HEK293 (cell line): ENCODE results near the gene FGD4.

ENCODE experiments used
- CTCF ChIA-PET: fragments of 350-600 bp; formaldehyde crosslinking; extraction: SDS; loops from one replicate; lab custom pipeline; 2021; ENCODE audit warnings: antibody characterized with exemption; lab: Yijun Ruan, JAX
- POLR2A ChIA-PET: fragments of 300-600 bp; formaldehyde crosslinking; extraction: SDS; loops from one replicate; lab custom pipeline; 2020; ENCODE audit warnings: antibody characterized with exemption, inconsistent platforms; lab: Yijun Ruan, JAX
- H3K27ac ChIP-seq: fragments of 200-500 bp; sonication (Bioruptor generic); 2 replicates; pipeline ENCODE4 v1.5.1; 2014; ENCODE audit warnings: low read depth, low read length, control low read depth, inconsistent platforms; ENCODE audit errors: extremely low read depth
- H3K36me3 ChIP-seq, 2 experiments: fragments of 200-500 bp in 1 of 2; sonication (Bioruptor generic) in 1 of 2; 1 replicate in 1 of 2; 2 replicates in 1 of 2; pipeline ENCODE4 v1.5.1; 2014 to 2017; ENCODE audit warnings: inconsistent platforms in 2 of 2, low read length in 2 of 2; ENCODE audit not compliant: control insufficient read depth in 2 of 2, insufficient read depth in 1 of 2
- H3K4me1 ChIP-seq: fragments of 200-500 bp; sonication (Bioruptor generic); 2 replicates; pipeline ENCODE4 v1.5.1; 2014; ENCODE audit warnings: mild to moderate bottlenecking, low read length, inconsistent platforms; ENCODE audit not compliant: control insufficient read depth, insufficient read depth
- H3K4me3 ChIP-seq: 2 replicates; pipeline ENCODE4 v1.5.1; 2011; ENCODE audit warnings: low read depth, mild to moderate bottlenecking, control low read depth, low read length, moderate library complexity
- H3K9me3 ChIP-seq: fragments of 200-500 bp; sonication (Bioruptor generic); 2 replicates; pipeline ENCODE4 v1.5.1; 2014; ENCODE audit warnings: low read depth, low read length, inconsistent platforms; ENCODE audit not compliant: control insufficient read depth, insufficient read depth
- HOXA7 ChIP-seq: sonication (generic); formaldehyde crosslinking; IDR thresholded peaks from 2 replicates; pipeline ENCODE4 v1.8.1; 2022; ENCODE audit warnings: missing genetic modification reagents, borderline replicate concordance
- KLF7 ChIP-seq: fragments of 450-650 bp; formaldehyde crosslinking; IDR thresholded peaks from 2 replicates; pipeline ENCODE4 v1.5.1; 2016; ENCODE audit warnings: missing biosample characterization, missing genetic modification characterization, borderline replicate concordance
- MEIS1 ChIP-seq: sonication (generic); formaldehyde crosslinking; IDR thresholded peaks from 2 replicates; pipeline ENCODE4 v1.8.1; 2022; ENCODE audit warnings: missing genetic modification reagents, mild to moderate bottlenecking, borderline replicate concordance
- MYNN ChIP-seq: fragments of 450-650 bp; formaldehyde crosslinking; IDR thresholded peaks from 2 replicates; pipeline ENCODE4 v1.5.1; 2016; ENCODE audit warnings: missing biosample characterization, missing genetic modification characterization, borderline replicate concordance
- PBX3 ChIP-seq: sonication (generic); formaldehyde crosslinking; IDR thresholded peaks from 2 replicates; pipeline ENCODE4 v1.8.1; 2022; ENCODE audit warnings: mild to moderate bottlenecking, moderate library complexity, missing genetic modification reagents
- TRIM28 ChIP-seq: IDR thresholded peaks from 2 replicates; pipeline ENCODE4 v1.6.1; 2011; ENCODE audit warnings: low read length, control low read depth, borderline replicate concordance
- TSHZ1 ChIP-seq: fragments of 450-650 bp; formaldehyde crosslinking; IDR thresholded peaks from 2 replicates; pipeline ENCODE4 v1.5.1; 2016; ENCODE audit warnings: missing biosample characterization, missing genetic modification characterization, borderline replicate concordance
- YY1 ChIP-seq: fragments of 450-650 bp; formaldehyde crosslinking; IDR thresholded peaks from 2 replicates; pipeline ENCODE4 v1.5.1; 2018; ENCODE audit warnings: missing biosample characterization, missing genetic modification characterization
- ZBTB21 ChIP-seq: fragments of 450-650 bp; formaldehyde crosslinking; IDR thresholded peaks from 2 replicates; pipeline ENCODE4 v1.5.1; 2017; ENCODE audit warnings: missing biosample characterization, missing genetic modification characterization
- ZBTB6 ChIP-seq: fragments of 450-650 bp; formaldehyde crosslinking; IDR thresholded peaks from 2 replicates; pipeline ENCODE4 v1.5.1; 2017; ENCODE audit warnings: missing biosample characterization, missing genetic modification characterization
- ZNF10 ChIP-seq: fragments of 450-650 bp; formaldehyde crosslinking; IDR thresholded peaks from 2 replicates; pipeline ENCODE4 v1.5.1; 2017; ENCODE audit warnings: missing biosample characterization, missing genetic modification characterization
- ZNF133 ChIP-seq: fragments of 450-650 bp; formaldehyde crosslinking; IDR thresholded peaks from 2 replicates; pipeline ENCODE4 v1.5.1; 2016; ENCODE audit warnings: missing biosample characterization, missing genetic modification characterization
- ZNF140 ChIP-seq: fragments of 450-650 bp; formaldehyde crosslinking; IDR thresholded peaks from 2 replicates; pipeline ENCODE4 v1.5.1; 2016; ENCODE audit warnings: missing biosample characterization, missing genetic modification characterization
- ZNF148 ChIP-seq: fragments of 450-650 bp; formaldehyde crosslinking; IDR thresholded peaks from 2 replicates; pipeline ENCODE4 v1.5.0; 2017; ENCODE audit warnings: missing biosample characterization, missing genetic modification characterization, borderline replicate concordance
- ZNF214 ChIP-seq: fragments of 450-650 bp; formaldehyde crosslinking; IDR thresholded peaks from 2 replicates; pipeline ENCODE4 v1.5.1; 2017; ENCODE audit warnings: missing biosample characterization, mild to moderate bottlenecking, missing genetic modification characterization, borderline replicate concordance
- ZNF239 ChIP-seq: fragments of 450-650 bp; formaldehyde crosslinking; IDR thresholded peaks from 2 replicates; pipeline ENCODE4 v1.5.1; 2016; ENCODE audit warnings: missing biosample characterization, missing genetic modification characterization
- ZNF248 ChIP-seq: fragments of 450-650 bp; formaldehyde crosslinking; IDR thresholded peaks from 2 replicates; pipeline ENCODE4 v1.5.1; 2017; ENCODE audit warnings: missing biosample characterization, missing genetic modification characterization
- ZNF335 ChIP-seq: fragments of 450-650 bp; formaldehyde crosslinking; conservative IDR thresholded peaks from 2 replicates; pipeline ENCODE4 v1.5.1; 2016; ENCODE audit warnings: missing biosample characterization, missing genetic modification characterization
- ZNF416 ChIP-seq: fragments of 450-650 bp; formaldehyde crosslinking; IDR thresholded peaks from 2 replicates; pipeline ENCODE4 v1.5.1; 2016; ENCODE audit warnings: missing biosample characterization, missing genetic modification characterization
- ZNF423 ChIP-seq: fragments of 450-650 bp; formaldehyde crosslinking; IDR thresholded peaks from 2 replicates; pipeline ENCODE4 v1.5.1; 2016; ENCODE audit warnings: missing biosample characterization, missing genetic modification characterization
- ZNF549 ChIP-seq: fragments of 450-650 bp; IDR thresholded peaks from 2 replicates; pipeline ENCODE4 v1.5.1; 2018; ENCODE audit warnings: missing biosample characterization, missing genetic modification characterization, mild to moderate bottlenecking, inconsistent platforms, moderate library complexity
- ZNF558 ChIP-seq: fragments of 450-650 bp; formaldehyde crosslinking; IDR thresholded peaks from 2 replicates; pipeline ENCODE4 v1.5.1; 2016; ENCODE audit warnings: missing biosample characterization, missing genetic modification characterization
- ZNF571 ChIP-seq: fragments of 450-650 bp; formaldehyde crosslinking; IDR thresholded peaks from 2 replicates; pipeline ENCODE4 v1.5.0; 2017; ENCODE audit warnings: missing biosample characterization, missing genetic modification characterization
- ZNF610 ChIP-seq: fragments of 450-650 bp; formaldehyde crosslinking; IDR thresholded peaks from 2 replicates; pipeline ENCODE4 v1.5.1; 2016; ENCODE audit warnings: missing biosample characterization, missing genetic modification characterization, borderline replicate concordance
- ZNF654 ChIP-seq: fragments of 450-650 bp; formaldehyde crosslinking; IDR thresholded peaks from 2 replicates; pipeline ENCODE4 v1.5.1; 2016; ENCODE audit warnings: low read depth, missing biosample characterization, missing genetic modification characterization
- ZNF664 ChIP-seq: fragments of 450-650 bp; formaldehyde crosslinking; IDR thresholded peaks from 2 replicates; pipeline ENCODE4 v1.5.1; 2016; ENCODE audit warnings: missing biosample characterization, missing genetic modification characterization
- ZNF670 ChIP-seq: fragments of 450-650 bp; formaldehyde crosslinking; IDR thresholded peaks from 2 replicates; pipeline ENCODE4 v1.5.1; 2016; ENCODE audit warnings: missing biosample characterization, missing genetic modification characterization, low read depth
- ZNF785 ChIP-seq: fragments of 450-650 bp; formaldehyde crosslinking; IDR thresholded peaks from 2 replicates; pipeline ENCODE4 v1.5.1; 2016; ENCODE audit warnings: missing biosample characterization, missing genetic modification characterization
- TF ChIP-seq, protein P1 (sequence below): fragments of 450-650 bp; IDR thresholded peaks from 2 replicates; pipeline ENCODE4 v1.5.1; 2018; ENCODE audit warnings: missing biosample characterization, mild to moderate bottlenecking, missing genetic modification characterization
- TF ChIP-seq, protein P2 (sequence below): fragments of 450-650 bp; formaldehyde crosslinking; IDR thresholded peaks from 2 replicates; pipeline ENCODE4 v1.5.1; 2016; ENCODE audit warnings: missing biosample characterization, missing genetic modification characterization

Gene FGD4

DNA sequence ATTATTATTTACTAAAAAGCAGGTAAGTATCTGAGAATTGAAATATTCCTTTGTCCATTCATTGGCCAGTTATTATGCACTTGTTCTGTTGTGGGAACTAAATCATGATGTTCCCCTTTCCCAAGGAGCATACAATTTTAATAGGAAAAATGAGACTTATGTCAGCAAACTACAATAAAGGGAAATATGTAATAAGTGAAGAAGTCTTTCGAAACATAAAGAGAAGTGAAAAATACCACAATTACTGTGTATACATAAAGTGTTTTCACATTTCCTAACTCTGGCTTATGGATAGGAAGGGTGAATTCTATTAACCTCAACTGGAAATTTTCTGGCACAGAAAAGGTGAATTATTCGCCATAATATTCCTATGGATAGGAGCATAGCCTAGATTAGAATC, 201.3 kb downstream of the FGD4 start (continued):
- TF ChIP-seq MYNN (no peak), ZNF133 (tag by site-specific recombination) (no peak), TSHZ1 (tag by site-specific recombination) (no peak), ZNF670 (tag by site-specific recombination) (no peak), MEIS1 (no peak), ZNF10 (no peak), ZNF654 (tag by site-specific recombination) (no peak), ZNF416 (tag by site-specific recombination) (no peak), ZNF140 (tag by site-specific recombination) (no peak), YY1 (tag by site-specific recombination) (no peak), ZNF148 (tag by site-specific recombination) (no peak), ZNF214 (tag by site-specific recombination) (no peak)
- TF ChIP-seq, protein P1, sequence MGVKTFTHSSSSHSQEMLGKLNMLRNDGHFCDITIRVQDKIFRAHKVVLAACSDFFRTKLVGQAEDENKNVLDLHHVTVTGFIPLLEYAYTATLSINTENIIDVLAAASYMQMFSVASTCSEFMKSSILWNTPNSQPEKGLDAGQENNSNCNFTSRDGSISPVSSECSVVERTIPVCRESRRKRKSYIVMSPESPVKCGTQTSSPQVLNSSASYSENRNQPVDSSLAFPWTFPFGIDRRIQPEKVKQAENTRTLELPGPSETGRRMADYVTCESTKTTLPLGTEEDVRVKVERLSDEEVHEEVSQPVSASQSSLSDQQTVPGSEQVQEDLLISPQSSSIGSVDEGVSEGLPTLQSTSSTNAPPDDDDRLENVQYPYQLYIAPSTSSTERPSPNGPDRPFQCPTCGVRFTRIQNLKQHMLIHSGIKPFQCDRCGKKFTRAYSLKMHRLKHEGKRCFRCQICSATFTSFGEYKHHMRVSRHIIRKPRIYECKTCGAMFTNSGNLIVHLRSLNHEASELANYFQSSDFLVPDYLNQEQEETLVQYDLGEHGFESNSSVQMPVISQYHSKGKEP, result no peak

DNA sequence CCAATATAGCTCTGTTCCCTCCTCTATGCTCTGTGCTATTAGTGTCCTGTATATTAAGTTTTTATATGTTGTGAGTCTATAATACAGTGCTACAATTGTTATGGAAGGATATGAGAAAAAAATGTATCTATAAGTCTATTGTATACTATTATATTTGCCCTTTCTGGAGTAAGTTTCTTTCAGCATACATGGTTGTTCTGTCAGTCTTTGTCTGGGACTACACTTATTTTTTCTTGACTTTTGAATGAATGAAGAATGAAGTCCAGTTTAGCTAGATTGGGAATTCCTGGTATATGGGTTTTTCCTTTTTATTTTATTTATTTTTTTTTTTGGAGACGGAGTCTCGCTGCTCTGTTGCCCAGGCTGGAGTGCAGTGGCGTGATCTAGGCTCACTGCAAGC, 203.7 kb downstream of the FGD4 start:
- H3K4me3 ChIP-seq, result no peak overlapping the region
- CTCF ChIA-PET, result interaction anchor here (1.1 kb wide), 1 partner anchor 12 kb away, joined by 3 read pairs; no protein-coding TSS in a partner anchor
- no peaks in the 10 kb centered on the region for H3K9me3 ChIP-seq
- no peaks in the 10 kb centered on the region for H3K4me1 ChIP-seq
- H3K36me3 ChIP-seq, result no peaks in the 10 kb centered on the region; a peak in 1 of 3 replicates
- POLR2A ChIA-PET, result no interaction called here
- no peak overlapping the region for H3K27ac ChIP-seq
- TF ChIP-seq PBX3 (CRISPR knock-in tag), result no peak
- no peak for TF ChIP-seq ZNF248 (tag by site-specific recombination)
- TF ChIP-seq ZNF239 (tag by site-specific recombination), result no peak
- no peak for TF ChIP-seq ZBTB6 (tag by site-specific recombination)
- TF ChIP-seq ZNF423 (tag by site-specific recombination), result no peak
- TF ChIP-seq TRIM28, result no peak
- no peak for TF ChIP-seq ZNF664 (tag by site-specific recombination)
- no peak for TF ChIP-seq ZBTB21 (tag by site-specific recombination)
- TF ChIP-seq ZNF558 (tag by site-specific recombination), result no peak
- no peak for TF ChIP-seq ZNF610 (tag by site-specific recombination)
- TF ChIP-seq, protein P2, sequence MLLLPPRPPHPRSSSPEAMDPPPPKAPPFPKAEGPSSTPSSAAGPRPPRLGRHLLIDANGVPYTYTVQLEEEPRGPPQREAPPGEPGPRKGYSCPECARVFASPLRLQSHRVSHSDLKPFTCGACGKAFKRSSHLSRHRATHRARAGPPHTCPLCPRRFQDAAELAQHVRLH, result no peak
- TF ChIP-seq ZNF785 (tag by site-specific recombination), result no peak
- no peak for TF ChIP-seq HOXA7 (CRISPR knock-in tag)
- TF ChIP-seq ZNF335, result no peak
- no peak for TF ChIP-seq KLF7 (tag by site-specific recombination)
- no peak for TF ChIP-seq ZNF571 (tag by site-specific recombination)
- TF ChIP-seq ZNF549 (tag by site-specific recombination), result no peak
